ENCODE data around the gene CRYAA.
"Not testable (repeated sequence)": the region's sequence is repeated elsewhere in the genome, so short reads cannot be mapped to it uniquely, and the experiment has no call there.

The CRYAA gene

DNA sequence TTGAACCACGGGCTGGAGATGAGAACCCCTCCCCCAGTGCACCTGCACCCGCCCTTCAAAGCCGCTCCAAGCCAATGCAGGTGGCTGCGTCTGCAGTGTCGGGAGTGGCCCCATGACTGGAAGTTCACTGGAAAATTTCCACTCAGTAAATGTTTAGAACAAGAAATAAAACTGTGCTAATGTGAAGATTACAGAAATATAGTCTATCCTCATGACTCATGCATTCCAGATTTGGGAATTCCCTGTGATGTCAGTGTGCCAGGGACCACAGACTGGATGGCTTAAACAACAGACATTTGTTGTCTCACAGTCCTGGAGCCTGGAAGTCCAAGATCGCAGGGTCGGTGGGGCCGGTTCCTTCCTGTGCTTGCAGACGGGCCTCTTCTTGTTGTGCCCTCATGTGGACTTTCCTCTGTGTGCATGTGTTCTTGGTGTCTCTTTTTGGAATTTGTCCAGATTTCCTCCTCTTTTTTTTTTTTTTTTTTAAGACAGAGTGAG, 6.1 kb upstream of the CRYAA start:
- not testable (repeated sequence) for H3K9me3 ChIP-seq (ENCODE audit: control insufficient read depth, low read length); H3K4me3 ChIP-seq (ENCODE audit: low read length); H3K9ac ChIP-seq (ENCODE audit: low read length); H3K27me3 ChIP-seq (replicated peaks; ENCODE audit: control insufficient read depth, insufficient read depth, low read length); H3K4me1 ChIP-seq (ENCODE audit: control insufficient read depth, insufficient read depth, low read length); DNase-seq (ENCODE audit: low read depth); H3K36me3 ChIP-seq (ENCODE audit: control insufficient read depth, insufficient read depth, low read length, severe bottlenecking)

DNA sequence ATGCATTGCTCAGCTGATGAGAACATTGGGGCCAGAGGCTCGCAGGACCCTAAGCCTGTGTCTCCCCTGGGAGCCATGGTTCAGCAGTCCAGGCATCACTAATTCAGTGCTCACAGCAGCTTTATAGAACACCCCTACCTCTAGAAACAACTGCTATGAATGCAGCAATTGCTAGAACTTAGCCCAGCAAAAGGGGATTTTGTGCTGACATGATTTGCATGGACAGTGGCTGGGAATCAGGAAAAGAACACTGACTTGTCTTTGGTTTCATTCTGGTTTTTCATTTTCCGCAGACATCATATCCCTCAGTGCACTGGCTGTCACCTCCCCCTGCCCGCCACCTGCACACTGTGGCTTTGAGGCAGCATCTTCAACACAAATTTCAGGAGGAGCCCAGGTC, 4.0 kb upstream of the CRYAA start:
- H3K4me3 ChIP-seq (ENCODE audit: low read length); H3K9me3 ChIP-seq (ENCODE audit: control insufficient read depth, low read length); H3K9ac ChIP-seq (ENCODE audit: low read length); H3K27me3 ChIP-seq (replicated peaks; ENCODE audit: control insufficient read depth, insufficient read depth, low read length); DNase-seq (ENCODE audit: low read depth); H3K4me1 ChIP-seq (ENCODE audit: control insufficient read depth, insufficient read depth, low read length); H3K36me3 ChIP-seq (ENCODE audit: control insufficient read depth, insufficient read depth, low read length, severe bottlenecking): not testable (repeated sequence)

DNA sequence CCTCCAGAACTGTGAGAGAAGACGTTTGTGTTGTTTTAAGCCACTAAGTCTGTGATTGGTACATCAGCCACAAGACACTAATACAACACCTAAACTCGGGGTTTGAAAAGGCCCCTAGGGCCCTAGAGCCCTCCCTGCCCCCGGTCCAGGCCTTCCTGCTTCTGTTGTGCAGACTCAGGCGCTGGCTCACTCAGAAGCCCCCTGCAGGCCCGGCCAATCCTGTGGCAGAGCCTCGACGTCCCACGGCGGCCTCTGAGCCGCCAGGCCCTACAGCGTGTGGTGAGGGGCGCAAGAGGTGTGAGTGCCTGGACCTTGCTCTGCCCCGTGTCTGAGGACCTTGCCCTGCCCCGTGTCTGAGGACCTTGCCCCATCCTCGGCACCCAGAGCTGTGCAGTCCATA, 3.1 kb upstream of the CRYAA start:
- H3K36me3 ChIP-seq (ENCODE audit: control insufficient read depth, insufficient read depth, low read length, severe bottlenecking); H3K27me3 ChIP-seq (replicated peaks; ENCODE audit: control insufficient read depth, insufficient read depth, low read length); H3K4me1 ChIP-seq (ENCODE audit: control insufficient read depth, insufficient read depth, low read length); H3K9ac ChIP-seq (ENCODE audit: low read length); H3K9me3 ChIP-seq (ENCODE audit: control insufficient read depth, low read length); H3K4me3 ChIP-seq (ENCODE audit: low read length); DNase-seq (ENCODE audit: low read depth): not testable (repeated sequence)

DNA sequence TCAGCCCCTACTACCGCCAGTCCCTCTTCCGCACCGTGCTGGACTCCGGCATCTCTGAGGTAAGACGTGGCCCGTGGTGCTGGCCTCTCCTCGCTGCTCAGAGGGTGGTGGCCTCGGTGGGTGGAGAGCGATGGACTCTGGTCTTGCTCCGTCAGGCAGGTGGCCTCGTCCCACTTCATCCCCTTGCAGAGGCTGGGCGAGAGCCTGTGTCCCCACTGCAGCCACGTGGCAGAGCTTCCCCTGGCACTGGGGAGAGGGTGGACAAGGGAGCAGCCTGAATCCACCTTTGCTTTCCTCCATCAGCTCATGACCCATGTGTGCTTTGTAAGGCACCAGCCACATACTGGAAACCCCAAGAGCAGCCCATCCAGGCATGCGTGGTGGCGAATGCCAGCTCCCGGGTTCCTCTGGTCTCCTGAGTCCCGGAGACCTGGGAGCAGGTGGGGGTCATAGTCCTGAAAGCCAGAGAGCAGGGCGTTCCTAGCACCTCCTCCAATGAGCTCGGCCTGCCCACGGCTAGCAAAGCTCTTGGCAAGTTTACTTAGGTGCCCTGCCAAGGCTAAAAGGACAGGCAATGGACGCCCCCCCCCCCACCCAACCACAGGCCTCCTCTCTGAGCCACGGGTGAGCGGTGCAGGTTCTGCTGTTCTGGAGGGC, 550 bp downstream of the CRYAA start:
- H3K9ac ChIP-seq (ENCODE audit: low read length); H3K36me3 ChIP-seq (ENCODE audit: control insufficient read depth, insufficient read depth, low read length, severe bottlenecking); DNase-seq (ENCODE audit: low read depth); H3K9me3 ChIP-seq (ENCODE audit: control insufficient read depth, low read length); H3K27me3 ChIP-seq (replicated peaks; ENCODE audit: control insufficient read depth, insufficient read depth, low read length); H3K4me1 ChIP-seq (ENCODE audit: control insufficient read depth, insufficient read depth, low read length); H3K4me3 ChIP-seq (ENCODE audit: low read length): not testable (repeated sequence)

DNA sequence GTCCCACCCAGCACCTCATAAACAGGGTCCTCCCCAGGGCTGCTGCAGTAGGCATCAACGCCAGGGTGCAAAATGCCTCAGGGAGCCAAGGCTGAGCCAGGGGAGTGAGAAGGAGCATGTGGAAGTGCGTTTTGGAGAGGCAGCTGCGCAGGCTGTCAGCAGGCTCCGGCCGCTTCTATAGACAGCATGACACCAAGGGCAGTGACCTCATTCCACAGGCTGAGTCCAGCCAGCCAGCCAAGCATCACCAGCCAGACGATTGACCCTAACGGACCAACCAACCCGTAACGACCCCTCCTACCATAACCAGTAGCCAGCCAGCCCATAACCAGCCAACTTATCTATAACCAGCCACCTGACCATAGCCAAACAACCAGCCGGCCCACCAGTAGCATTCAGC, 1.1 kb downstream of the CRYAA start:
- not testable (repeated sequence) for H3K4me3 ChIP-seq (ENCODE audit: low read length); H3K9ac ChIP-seq (ENCODE audit: low read length); H3K27me3 ChIP-seq (replicated peaks; ENCODE audit: control insufficient read depth, insufficient read depth, low read length); H3K4me1 ChIP-seq (ENCODE audit: control insufficient read depth, insufficient read depth, low read length); H3K36me3 ChIP-seq (ENCODE audit: control insufficient read depth, insufficient read depth, low read length, severe bottlenecking); H3K9me3 ChIP-seq (ENCODE audit: control insufficient read depth, low read length); DNase-seq (ENCODE audit: low read depth)

DNA sequence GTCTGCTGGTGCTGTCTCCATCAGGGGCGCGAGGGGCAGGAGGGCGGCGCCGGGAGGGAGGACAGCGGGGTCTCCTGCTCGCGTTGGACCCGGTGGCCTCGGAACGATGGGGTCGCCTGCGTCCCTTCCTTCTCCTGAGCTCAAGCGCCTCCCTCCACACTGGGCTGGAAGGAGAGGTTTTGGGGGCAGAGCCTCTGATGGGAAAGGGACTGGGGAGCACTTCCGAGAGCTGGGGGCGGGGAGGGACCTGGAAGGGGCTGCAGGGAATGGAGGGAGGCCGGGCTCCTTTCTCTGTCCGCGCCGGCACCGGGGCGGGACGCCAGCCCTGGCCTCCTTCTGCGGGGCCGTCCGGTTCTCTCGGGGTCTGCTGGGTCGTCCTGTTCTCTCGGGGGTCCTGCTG, 4.0 kb downstream of the CRYAA start:
- not testable (repeated sequence) for H3K9me3 ChIP-seq (ENCODE audit: control insufficient read depth, low read length); H3K36me3 ChIP-seq (ENCODE audit: control insufficient read depth, insufficient read depth, low read length, severe bottlenecking); H3K4me3 ChIP-seq (ENCODE audit: low read length); H3K27me3 ChIP-seq (replicated peaks; ENCODE audit: control insufficient read depth, insufficient read depth, low read length); DNase-seq (ENCODE audit: low read depth); H3K9ac ChIP-seq (ENCODE audit: low read length); H3K4me1 ChIP-seq (ENCODE audit: control insufficient read depth, insufficient read depth, low read length)

DNA sequence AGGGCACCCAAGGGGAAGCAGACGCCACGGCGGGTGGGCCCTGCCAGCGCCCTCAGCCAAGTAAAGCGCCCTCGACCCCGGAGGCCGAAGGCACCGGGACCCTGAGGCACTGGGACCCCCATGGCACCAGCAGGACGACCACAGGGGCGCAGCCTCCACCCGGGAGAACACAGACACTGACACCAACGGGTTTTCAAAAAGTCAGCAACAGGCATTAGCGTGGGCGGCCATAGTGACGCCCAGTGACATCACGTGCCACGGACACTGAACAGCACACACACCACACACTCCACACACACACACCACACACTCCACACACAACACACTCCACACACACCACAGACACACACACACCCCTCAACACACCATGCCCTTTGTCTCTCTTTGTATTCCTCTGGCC, 4.6 kb downstream of the CRYAA start:
- H3K4me3 ChIP-seq (ENCODE audit: low read length); H3K4me1 ChIP-seq (ENCODE audit: control insufficient read depth, insufficient read depth, low read length); DNase-seq (ENCODE audit: low read depth); H3K36me3 ChIP-seq (ENCODE audit: control insufficient read depth, insufficient read depth, low read length, severe bottlenecking); H3K27me3 ChIP-seq (replicated peaks; ENCODE audit: control insufficient read depth, insufficient read depth, low read length); H3K9me3 ChIP-seq (ENCODE audit: control insufficient read depth, low read length); H3K9ac ChIP-seq (ENCODE audit: low read length): not testable (repeated sequence)

DNA sequence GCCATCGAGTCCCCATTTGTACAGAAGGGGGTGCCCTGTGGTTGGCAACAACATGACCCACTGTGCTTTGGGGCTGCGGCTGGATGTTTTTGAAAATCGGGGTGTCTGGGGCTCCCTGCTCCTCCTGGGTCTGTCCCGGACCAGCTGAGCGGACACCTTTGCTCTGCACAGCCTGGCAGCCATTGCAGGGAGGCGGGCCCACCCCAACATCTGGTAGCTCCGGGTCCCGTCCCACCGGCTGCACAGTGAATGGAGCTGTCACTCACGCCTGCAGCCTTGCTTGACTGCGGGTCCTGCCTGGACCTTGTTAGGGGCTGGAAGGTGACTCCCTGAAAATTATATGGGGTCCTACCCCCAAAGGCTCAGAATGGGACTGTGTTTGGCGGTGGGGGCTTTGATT, 5.1 kb downstream of the CRYAA start:
- not testable (repeated sequence) for H3K4me3 ChIP-seq (ENCODE audit: low read length); H3K9me3 ChIP-seq (ENCODE audit: control insufficient read depth, low read length); H3K9ac ChIP-seq (ENCODE audit: low read length); H3K4me1 ChIP-seq (ENCODE audit: control insufficient read depth, insufficient read depth, low read length); DNase-seq (ENCODE audit: low read depth); H3K27me3 ChIP-seq (replicated peaks; ENCODE audit: control insufficient read depth, insufficient read depth, low read length); H3K36me3 ChIP-seq (ENCODE audit: control insufficient read depth, insufficient read depth, low read length, severe bottlenecking)

DNA sequence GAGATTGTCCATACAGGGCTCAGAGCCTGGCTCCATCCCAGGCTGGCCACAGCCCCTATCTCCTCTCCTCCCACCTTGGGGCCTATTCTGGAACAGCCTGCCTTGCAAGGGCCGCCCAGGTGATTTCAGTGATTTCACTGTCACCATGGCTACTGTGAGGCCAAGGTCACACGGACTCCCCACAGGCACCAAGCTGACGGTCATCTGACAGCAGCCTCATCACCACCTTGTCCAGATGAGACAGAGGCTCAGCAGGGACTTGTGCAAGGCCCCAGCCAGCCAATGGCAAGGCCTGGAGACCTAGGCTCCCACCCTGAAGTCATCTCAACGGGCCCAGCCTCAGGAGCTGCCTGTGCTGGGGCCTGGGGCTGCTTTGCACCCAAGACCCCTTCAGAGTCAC, 6.2 kb downstream of the CRYAA start:
- not testable (repeated sequence) for H3K4me1 ChIP-seq (ENCODE audit: control insufficient read depth, insufficient read depth, low read length); H3K9me3 ChIP-seq (ENCODE audit: control insufficient read depth, low read length); H3K27me3 ChIP-seq (replicated peaks; ENCODE audit: control insufficient read depth, insufficient read depth, low read length); H3K4me3 ChIP-seq (ENCODE audit: low read length); H3K36me3 ChIP-seq (ENCODE audit: control insufficient read depth, insufficient read depth, low read length, severe bottlenecking); DNase-seq (ENCODE audit: low read depth); H3K9ac ChIP-seq (ENCODE audit: low read length)

DNA sequence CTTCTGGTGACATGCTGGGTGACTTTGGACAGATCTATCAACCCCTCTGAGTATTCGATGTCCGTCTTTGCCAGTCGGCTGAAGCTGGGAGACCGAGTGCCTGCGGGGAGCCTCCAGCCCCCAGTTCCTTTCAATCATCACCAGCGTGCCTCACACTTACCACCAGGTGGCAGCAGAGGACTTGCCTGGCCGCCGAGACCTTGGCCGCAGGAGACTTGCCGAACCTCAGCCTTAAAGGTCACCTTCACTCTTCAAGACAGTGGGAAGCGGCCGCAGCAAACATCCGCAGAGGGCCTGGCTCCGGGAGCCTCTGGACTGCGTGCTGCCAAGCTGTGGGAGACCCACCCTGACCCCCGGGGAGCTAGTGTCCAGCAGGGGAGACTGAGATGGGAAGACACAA, 7.8 kb downstream of the CRYAA start:
- H3K9me3 ChIP-seq (ENCODE audit: control insufficient read depth, low read length); H3K9ac ChIP-seq (ENCODE audit: low read length); H3K4me1 ChIP-seq (ENCODE audit: control insufficient read depth, insufficient read depth, low read length); DNase-seq (ENCODE audit: low read depth); H3K36me3 ChIP-seq (ENCODE audit: control insufficient read depth, insufficient read depth, low read length, severe bottlenecking); H3K4me3 ChIP-seq (ENCODE audit: low read length); H3K27me3 ChIP-seq (replicated peaks; ENCODE audit: control insufficient read depth, insufficient read depth, low read length): not testable (repeated sequence)

DNA sequence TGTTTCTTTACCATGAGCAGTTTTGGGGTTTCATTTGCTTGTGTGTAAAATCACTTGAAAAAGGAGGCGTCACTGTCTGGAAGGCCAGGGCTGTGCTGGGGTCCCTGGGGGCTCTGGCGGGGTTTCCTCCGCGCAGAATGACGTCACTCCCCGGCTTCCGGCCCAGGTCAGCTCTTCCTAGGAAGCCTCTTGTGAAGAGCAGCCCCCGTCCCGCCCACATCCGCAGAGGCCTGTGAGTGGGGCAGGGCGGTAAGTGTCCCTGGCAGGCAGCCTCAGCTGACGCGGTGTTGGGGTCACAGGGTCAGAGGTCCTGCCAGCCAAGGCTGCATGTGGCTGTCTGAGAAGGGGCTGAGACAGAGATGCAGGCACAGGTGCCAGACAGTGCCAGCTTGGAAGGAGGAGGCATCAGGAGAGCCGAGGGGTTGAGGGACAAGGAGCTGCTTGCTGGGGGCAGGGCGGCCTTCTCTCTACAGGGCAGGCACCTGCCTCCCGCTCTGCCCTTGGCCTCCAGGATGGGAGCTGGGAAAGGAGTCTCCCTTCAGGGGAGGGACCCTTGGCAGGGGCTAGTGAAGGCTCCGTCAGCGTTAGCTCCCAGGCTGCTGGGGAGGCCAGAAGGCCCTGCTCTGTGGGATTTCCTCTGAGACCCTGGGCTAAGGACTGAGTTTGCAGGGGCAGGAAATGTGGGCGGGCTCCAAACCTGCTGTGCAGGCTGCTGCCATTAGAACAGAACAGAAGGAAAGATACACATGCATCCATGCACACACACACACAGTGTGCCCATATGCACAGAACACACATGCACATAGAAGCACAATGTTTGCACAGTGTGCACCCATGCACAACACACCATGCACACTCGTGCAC, 8.5 kb downstream of the CRYAA start:
- not testable (repeated sequence) for H3K27me3 ChIP-seq (replicated peaks; ENCODE audit: control insufficient read depth, insufficient read depth, low read length); H3K4me1 ChIP-seq (ENCODE audit: control insufficient read depth, insufficient read depth, low read length); H3K9ac ChIP-seq (ENCODE audit: low read length); H3K9me3 ChIP-seq (ENCODE audit: control insufficient read depth, low read length); DNase-seq (ENCODE audit: low read depth); H3K4me3 ChIP-seq (ENCODE audit: low read length); H3K36me3 ChIP-seq (ENCODE audit: control insufficient read depth, insufficient read depth, low read length, severe bottlenecking)
